SH-SY5Y (cell line): ENCODE measurements around the gene C1orf53.

Experiments used
- GATA2 ChIP-seq: IDR thresholded peaks from 2 replicates; pipeline ENCODE4 v1.6.1; 2011; ENCODE audit warnings: mild to moderate bottlenecking, low read depth, low read length
- GATA3 ChIP-seq: IDR thresholded peaks from 2 replicates; pipeline ENCODE4 v1.6.1; 2011; ENCODE audit warnings: low read depth, mild to moderate bottlenecking, low read length, moderate library complexity

DNA sequence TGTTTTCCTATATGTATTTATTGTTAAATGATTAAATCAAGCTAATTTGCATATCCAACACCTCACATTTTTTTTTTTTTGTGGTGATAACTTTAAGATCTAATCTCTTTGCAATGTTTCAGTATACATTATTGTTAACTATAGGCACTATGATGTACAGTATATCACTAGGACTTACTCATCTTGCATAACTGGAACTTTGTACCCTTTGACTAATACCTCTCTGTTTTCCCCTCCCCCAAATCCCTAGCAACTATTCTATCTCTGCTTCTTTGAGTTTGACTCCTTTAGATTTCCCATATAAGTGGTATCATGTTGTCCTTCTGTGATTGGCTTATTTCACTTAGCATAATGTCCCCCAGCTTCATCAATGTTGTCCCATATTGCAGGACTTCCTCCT, 9.7 kb upstream of the C1orf53 start:
- TF ChIP-seq GATA2: no peak
- no peak for TF ChIP-seq GATA3
